COR-L47 (cell line): ENCODE results near the gene ITPR2.
"Not testable (repeated sequence)": the region's sequence is repeated elsewhere in the genome, so short reads cannot be mapped to it uniquely, and the experiment has no call there.

Experiments
- DNase-seq: peaks from one replicate; lab custom pipeline; 2025; lab: John Stamatoyannopoulos, UW

ITPR2 gene

GRCh38 chr12:26832822-26833742 is at the start of gene ITPR2:
ITPR2 (minus strand) TSS chr12:26833194; CDS start chr12:26832781, 413 bp downstream.
- DNase-seq = peak; percentile 42

GRCh38 chr12:26880625-26881024 is 47.6 kb upstream of the ITPR2 start:
- no peak for DNase-seq

GRCh38 chr12:26878661-26879119 is 45.7 kb upstream of the ITPR2 start:
- peak; percentile 75 for DNase-seq

GRCh38 chr12:26874501-26875296 is 41.7 kb upstream of the ITPR2 start:
- no peak for DNase-seq

GRCh38 chr12:26872625-26873024 is 39.6 kb upstream of the ITPR2 start:
- no peak for DNase-seq

- no peak for DNase-seq
Measured at GRCh38 chr12:26871985-26872384, 39.0 kb upstream of the ITPR2 start.

GRCh38 chr12:26870491-26871419 is 37.8 kb upstream of the ITPR2 start:
- no peak for DNase-seq

GRCh38 chr12:26869908-26870459 is 37.0 kb upstream of the ITPR2 start:
- no peak for DNase-seq

- DNase-seq = no peak
Measured at GRCh38 chr12:26869104-26869494, 36.1 kb upstream of the ITPR2 start.

GRCh38 chr12:26868447-26869103 is 35.6 kb upstream of the ITPR2 start:
- DNase-seq = no peak

- DNase-seq = no peak
Measured at GRCh38 chr12:26867080-26867479, 34.1 kb upstream of the ITPR2 start.

GRCh38 chr12:26863515-26863914 is 30.5 kb upstream of the ITPR2 start:
- no peak for DNase-seq

GRCh38 chr12:26862787-26863186 is 29.8 kb upstream of the ITPR2 start:
- DNase-seq = not testable (repeated sequence)

- DNase-seq = no peak
Measured at GRCh38 chr12:26861690-26862089, 28.7 kb upstream of the ITPR2 start.

- no peak for DNase-seq
Measured at GRCh38 chr12:26857465-26858176, 24.6 kb upstream of the ITPR2 start.

- no peak for DNase-seq
Measured at GRCh38 chr12:26855337-26855736, 22.3 kb upstream of the ITPR2 start.

GRCh38 chr12:26854031-26854390 is 21.0 kb upstream of the ITPR2 start:
- DNase-seq = no peak

GRCh38 chr12:26853303-26854030 is 20.5 kb upstream of the ITPR2 start:
- no peak for DNase-seq

- no peak for DNase-seq
Measured at GRCh38 chr12:26851031-26851809, 18.2 kb upstream of the ITPR2 start.
